Erythroblast (primary cell): ENCODE results near the gene DNAH14.

Experiments used
- GATA1 ChIP-seq: IDR thresholded peaks from 2 replicates; pipeline ENCODE4 v1.6.1; 2011; ENCODE audit warnings: low read depth, mild to moderate bottlenecking, control low read depth, low read length, moderate library complexity
- POLR2A ChIP-seq: IDR thresholded peaks from 2 replicates; pipeline ENCODE4 v1.6.1; 2011; ENCODE audit warnings: mild to moderate bottlenecking, low read length

- no peak for TF ChIP-seq POLR2A
- TF ChIP-seq GATA1, result no peak
Measured at GRCh38 chr1:225179686-225180085, 250.2 kb downstream of the DNAH14 start.
